HCT116 (cell line): ENCODE measurements around the gene UBASH3B. TPM values are rescaled to one million over a fixed set of nuclear protein-coding genes. Genes with fewer than 3 reads are reported as not detected.

Source experiments
- ATAC-seq: fragments of 200-7000 bp; cut with Tn5 transposase; 2 replicates; pipeline ENCODE4 v1.9.1; 2020; ENCODE audit warnings: mild to moderate bottlenecking, moderate library complexity
- BruUV-seq: library from RNA; stranded (reverse); fragments of 400-500 nt; replicated peaks from 2 replicates; lab custom pipeline; 2021; lab: Mats Ljungman, UMichigan
- CTCF ChIA-PET: fragments of 300-600 bp; sonication (Branson Sonifier 250); formaldehyde crosslinking; loops from one replicate; lab custom pipeline; 2021; ENCODE audit warnings: antibody characterized with exemption; lab: Charles Lee
- POLR2A ChIA-PET: fragments of 300-600, 350-600 bp; sonication (Branson Sonifier 250); formaldehyde crosslinking; loops from one replicate; lab custom pipeline; 2021; ENCODE audit warnings: antibody characterized with exemption; lab: Charles Lee
- RAD21 ChIA-PET, 2 experiments: fragments of 300-600 bp; sonication (Branson Sonifier 250); formaldehyde crosslinking; loops; one replicate each; lab custom pipeline; 2023; ENCODE audit warnings: low total read pairs in 2 of 2; ENCODE audit not compliant: uncharacterized antibody in 2 of 2, unreplicated experiment in 2 of 2, low non-redundant PET in 1 of 2; lab: Charles Lee
- DNase-seq: peaks from one replicate; pipeline ENCODE4 v3.0.0-alpha.2; 2010; ENCODE audit warnings: low read depth, low spot score
- H2AFZ ChIP-seq: fragments of 200-600 bp; shearing (Covaris generic), sonication (generic); 2 replicates; pipeline ENCODE4 v1.6.1; 2017; ENCODE audit warnings: low read depth, mixed run types, mixed read lengths, antibody characterized with exemption, low read length; ENCODE audit not compliant: poor library complexity, severe bottlenecking
- H3K27ac ChIP-seq: 2 replicates; pipeline ENCODE4 v1.5.1; 2012; ENCODE audit warnings: low read depth, low read length
- H3K27me3 ChIP-seq: fragments of 200-600 bp; sonication (generic); 2 replicates; pipeline ENCODE4 v1.6.1; 2016; ENCODE audit warnings: mixed run types, low read length, mixed read lengths; ENCODE audit not compliant: insufficient read depth
- H3K36me3 ChIP-seq, 2 experiments: fragments of 200-500 bp in 1 of 2; fragments of 200-600 bp in 1 of 2; sonication (Bioruptor generic) in 1 of 2; sonication (generic) in 1 of 2; 2 replicates each; pipeline versions ENCODE4 v1.5.1 to v1.6.1; 2014 to 2016; ENCODE audit warnings: low read length in 2 of 2, inconsistent platforms in 1 of 2, mixed read lengths in 1 of 2, mixed run types in 1 of 2; ENCODE audit not compliant: insufficient read depth in 2 of 2, control insufficient read depth in 1 of 2
- H3K4me1 ChIP-seq, 2 experiments: fragments of 200-600 bp in 1 of 2; sonication (generic) in 1 of 2; 2 replicates each; pipeline versions ENCODE4 v1.5.1 to v1.6.1; 2012 to 2017; ENCODE audit warnings: low read length in 2 of 2, inconsistent platforms in 1 of 2, mild to moderate bottlenecking in 1 of 2, mixed read lengths in 1 of 2, mixed run types in 1 of 2, moderate library complexity in 1 of 2; ENCODE audit not compliant: insufficient read depth in 2 of 2, control insufficient read depth in 1 of 2
- H3K4me2 ChIP-seq: fragments of 200-600 bp; sonication (generic); 2 replicates; pipeline ENCODE4 v1.6.1; 2017; ENCODE audit warnings: mixed run types, low read length, mixed read lengths
- H3K4me3 ChIP-seq, 2 experiments: fragments of 200-600 bp in 1 of 2; sonication (generic) in 1 of 2; replicated peaks in 1 of 2; 2 replicates each; pipeline ENCODE4 v1.5.1; 2011 to 2016; ENCODE audit warnings: low read length in 2 of 2, control low read depth in 1 of 2, low read depth in 1 of 2, mild to moderate bottlenecking in 1 of 2, mixed read lengths in 1 of 2, mixed run types in 1 of 2
- H3K79me2 ChIP-seq: fragments of 200-600 bp; sonication (generic); 2 replicates; pipeline ENCODE4 v1.6.1; 2017; ENCODE audit warnings: mild to moderate bottlenecking, mixed run types, low read length, moderate library complexity, mixed read lengths; ENCODE audit not compliant: insufficient read depth
- H3K9ac ChIP-seq: fragments of 200-600 bp; sonication (generic); 2 replicates; pipeline ENCODE4 v1.6.1; 2016; ENCODE audit warnings: low read length, mixed read lengths
- H3K9me2 ChIP-seq: fragments of 200-600 bp; sonication (generic), shearing (Covaris generic); 2 replicates; pipeline ENCODE4 v1.6.1; 2017; ENCODE audit warnings: mixed run types, mild to moderate bottlenecking, moderate library complexity; ENCODE audit not compliant: insufficient read depth
- H3K9me3 ChIP-seq, 2 experiments: fragments of 200-500 bp in 1 of 2; fragments of 200-600 bp in 1 of 2; sonication (Bioruptor generic) in 1 of 2; sonication (generic) in 1 of 2; 2 replicates each; pipeline ENCODE4 v1.6.1; 2014 to 2017; ENCODE audit warnings: low read length in 2 of 2, mixed read lengths in 2 of 2, inconsistent platforms in 1 of 2, low read depth in 1 of 2, mild to moderate bottlenecking in 1 of 2, mixed run types in 1 of 2, moderate library complexity in 1 of 2; ENCODE audit not compliant: control insufficient read depth in 1 of 2, insufficient read depth in 1 of 2
- H4K20me1 ChIP-seq: fragments of 200-600 bp; sonication (generic), shearing (Covaris generic); 2 replicates; pipeline ENCODE4 v1.6.1; 2017; ENCODE audit warnings: mixed run types, mild to moderate bottlenecking, moderate library complexity; ENCODE audit not compliant: insufficient read depth
- CBX3 ChIP-seq: IDR thresholded peaks from 2 replicates; pipeline ENCODE4 v1.6.1; 2012; ENCODE audit warnings: low read depth
- ELF1 ChIP-seq: IDR thresholded peaks from 2 replicates; pipeline ENCODE4 v1.6.1; 2012; ENCODE audit warnings: low read depth, borderline replicate concordance
- EZH2 ChIP-seq: fragments of 200-600 bp; sonication (generic); IDR thresholded peaks from 2 replicates; pipeline ENCODE4 v1.6.1; 2017; ENCODE audit warnings: antibody characterized with exemption, mixed run types
- EZH2phosphoT487 ChIP-seq: fragments of 200-600 bp; IDR thresholded peaks from 2 replicates; pipeline ENCODE4 v1.6.1; 2018; ENCODE audit warnings: antibody characterized with exemption, borderline replicate concordance
- JUND ChIP-seq: IDR thresholded peaks from 2 replicates; pipeline ENCODE4 v1.6.1; 2012
- POLR2A ChIP-seq: IDR thresholded peaks from 2 replicates; pipeline ENCODE4 v1.7.0; 2011; ENCODE audit warnings: borderline replicate concordance; ENCODE audit not compliant: insufficient read depth, insufficient read length; ENCODE audit errors: extremely low read depth
- RAD21 ChIP-seq: IDR thresholded peaks from 2 replicates; pipeline ENCODE4 v1.6.1; 2012; ENCODE audit warnings: low read depth, mild to moderate bottlenecking
- SP1 ChIP-seq: IDR thresholded peaks from 2 replicates; pipeline ENCODE4 v1.6.1; 2012; ENCODE audit warnings: low read depth
- SRF ChIP-seq: IDR thresholded peaks from 2 replicates; pipeline ENCODE4 v1.6.1; 2012; ENCODE audit warnings: low read depth
- YY1 ChIP-seq: IDR thresholded peaks from 2 replicates; pipeline ENCODE4 v1.6.1; 2011; ENCODE audit warnings: low read length, low read depth, moderate library complexity, mild to moderate bottlenecking; ENCODE audit not compliant: insufficient replicate concordance; ENCODE audit errors: extremely low read depth
- intact Hi-C: fragments of 100-400 bp; cut with micrococcal nuclease; formaldehyde crosslinking; loops from 2 replicates; pipeline ENCODE4 v1.10.0; 2022
- total RNA-seq: library from RNA; stranded (reverse); gene quantifications from one replicate; pipeline ENCODE4 v1.2.1, GENCODE V29; 2021; ENCODE audit not compliant: unreplicated experiment
- TF ChIP-seq, protein P1 (sequence below): IDR thresholded peaks from 2 replicates; pipeline ENCODE4 v1.6.1; 2011; ENCODE audit warnings: mild to moderate bottlenecking, low read length, moderate library complexity; ENCODE audit not compliant: insufficient replicate concordance; ENCODE audit errors: extremely low read depth
- TF ChIP-seq, protein P2 (sequence below): IDR thresholded peaks from 2 replicates; pipeline ENCODE4 v1.6.1; 2012; ENCODE audit warnings: low read depth
- TF ChIP-seq, protein P3 (sequence below), 3 experiments: fragments of 200-600 bp in 1 of 3; sonication (generic) in 1 of 3; IDR thresholded peaks in 2 of 3; conservative IDR thresholded peaks in 1 of 3; 2 replicates each; pipeline ENCODE4 v1.5.1; 2012 to 2017; ENCODE audit warnings: low read depth in 2 of 3, low read length in 2 of 3, antibody characterized with exemption in 1 of 3, borderline replicate concordance in 1 of 3, control low read depth in 1 of 3, mild to moderate bottlenecking in 1 of 3, mixed read lengths in 1 of 3, mixed run types in 1 of 3, moderate library complexity in 1 of 3; ENCODE audit not compliant: insufficient read depth in 1 of 3

Gene UBASH3B
- total RNA-seq, 1 experiment from 2014 or later: 40.3 TPM

DNA sequence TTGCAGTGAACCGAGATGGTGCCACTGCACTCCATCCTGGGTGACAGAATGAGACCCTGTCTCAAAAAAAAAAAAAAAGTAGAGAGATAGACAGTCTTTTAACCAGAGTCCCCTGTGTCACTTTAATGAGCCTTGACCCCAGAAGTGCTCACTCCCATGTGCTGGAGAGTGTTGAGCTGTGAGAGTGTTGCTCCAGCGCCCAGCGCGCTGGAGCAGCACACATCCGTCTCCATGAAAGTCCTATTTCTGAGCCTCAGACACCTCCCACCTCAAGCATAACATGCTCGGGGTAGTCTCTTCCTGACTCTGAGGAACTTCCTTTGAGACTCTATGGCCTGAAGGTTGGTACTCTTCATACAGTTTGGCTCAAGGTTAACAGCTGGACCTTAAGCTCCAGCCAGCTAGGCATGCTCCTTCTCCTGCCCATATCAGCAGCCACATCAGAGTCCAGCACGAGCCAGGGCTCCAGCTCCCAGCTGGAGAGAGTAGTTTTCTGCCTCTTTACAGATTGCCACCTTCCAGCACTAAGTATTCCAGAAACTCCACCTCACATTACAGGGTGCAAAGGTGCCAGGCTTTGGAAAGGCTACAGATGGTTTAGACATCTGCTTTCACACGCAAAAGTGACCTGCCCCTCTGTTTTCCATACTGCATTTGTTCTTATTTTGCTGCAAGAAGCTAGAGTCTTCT, 29.4 kb upstream of the UBASH3B start:
- no peaks in the 10 kb centered on the region for H3K79me2 ChIP-seq
- ATAC-seq: no peak
- BruUV-seq: no TSS peak

More for the DNA sequence above, 29.4 kb upstream of the UBASH3B start:
- H3K9me2 ChIP-seq: no peaks in the 10 kb centered on the region
- no peak for DNase-seq
- H3K9me3 ChIP-seq: no peaks in the 10 kb centered on the region
- H3K4me3 ChIP-seq: no peak overlapping the region
- peaks cover 0 to 8% of the 10 kb centered on the region in 2 experiments; a peak in 2 of 4 replicates for H3K4me1 ChIP-seq
- ChIA-PET RAD21 (no interaction called here), POLR2A (interaction anchor here (0.6 to 0.7 kb wide), 2 partner anchors 428 to 797 kb away, joined by 3 to 4 read pairs; no protein-coding TSS in a partner anchor), CTCF (interaction anchor here (1.3 kb wide), 1 partner anchor 46 kb away, joined by 3 read pairs; no protein-coding TSS in a partner anchor)
- intact Hi-C loops: no loop called here
- no peak overlapping the region for H3K4me2 ChIP-seq
- H2AFZ ChIP-seq: no peak overlapping the region
- no peak overlapping the region for H3K9ac ChIP-seq
- no peaks in the 10 kb centered on the region for H3K36me3 ChIP-seq
- H4K20me1 ChIP-seq: no peaks in the 10 kb centered on the region
- H3K27ac ChIP-seq: no peak overlapping the region
- TF ChIP-seq YY1: no peak
- no peak for TF ChIP-seq EZH2
- TF ChIP-seq RAD21: no peak
- TF ChIP-seq CBX3: no peak
- no peak for TF ChIP-seq POLR2A
- TF ChIP-seq, protein P1, sequence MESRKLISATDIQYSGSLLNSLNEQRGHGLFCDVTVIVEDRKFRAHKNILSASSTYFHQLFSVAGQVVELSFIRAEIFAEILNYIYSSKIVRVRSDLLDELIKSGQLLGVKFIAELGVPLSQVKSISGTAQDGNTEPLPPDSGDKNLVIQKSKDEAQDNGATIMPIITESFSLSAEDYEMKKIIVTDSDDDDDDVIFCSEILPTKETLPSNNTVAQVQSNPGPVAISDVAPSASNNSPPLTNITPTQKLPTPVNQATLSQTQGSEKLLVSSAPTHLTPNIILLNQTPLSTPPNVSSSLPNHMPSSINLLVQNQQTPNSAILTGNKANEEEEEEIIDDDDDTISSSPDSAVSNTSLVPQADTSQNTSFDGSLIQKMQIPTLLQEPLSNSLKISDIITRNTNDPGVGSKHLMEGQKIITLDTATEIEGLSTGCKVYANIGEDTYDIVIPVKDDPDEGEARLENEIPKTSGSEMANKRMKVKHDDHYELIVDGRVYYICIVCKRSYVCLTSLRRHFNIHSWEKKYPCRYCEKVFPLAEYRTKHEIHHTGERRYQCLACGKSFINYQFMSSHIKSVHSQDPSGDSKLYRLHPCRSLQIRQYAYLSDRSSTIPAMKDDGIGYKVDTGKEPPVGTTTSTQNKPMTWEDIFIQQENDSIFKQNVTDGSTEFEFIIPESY: no peak
- no peak for TF ChIP-seq SP1
- TF ChIP-seq, protein P2, sequence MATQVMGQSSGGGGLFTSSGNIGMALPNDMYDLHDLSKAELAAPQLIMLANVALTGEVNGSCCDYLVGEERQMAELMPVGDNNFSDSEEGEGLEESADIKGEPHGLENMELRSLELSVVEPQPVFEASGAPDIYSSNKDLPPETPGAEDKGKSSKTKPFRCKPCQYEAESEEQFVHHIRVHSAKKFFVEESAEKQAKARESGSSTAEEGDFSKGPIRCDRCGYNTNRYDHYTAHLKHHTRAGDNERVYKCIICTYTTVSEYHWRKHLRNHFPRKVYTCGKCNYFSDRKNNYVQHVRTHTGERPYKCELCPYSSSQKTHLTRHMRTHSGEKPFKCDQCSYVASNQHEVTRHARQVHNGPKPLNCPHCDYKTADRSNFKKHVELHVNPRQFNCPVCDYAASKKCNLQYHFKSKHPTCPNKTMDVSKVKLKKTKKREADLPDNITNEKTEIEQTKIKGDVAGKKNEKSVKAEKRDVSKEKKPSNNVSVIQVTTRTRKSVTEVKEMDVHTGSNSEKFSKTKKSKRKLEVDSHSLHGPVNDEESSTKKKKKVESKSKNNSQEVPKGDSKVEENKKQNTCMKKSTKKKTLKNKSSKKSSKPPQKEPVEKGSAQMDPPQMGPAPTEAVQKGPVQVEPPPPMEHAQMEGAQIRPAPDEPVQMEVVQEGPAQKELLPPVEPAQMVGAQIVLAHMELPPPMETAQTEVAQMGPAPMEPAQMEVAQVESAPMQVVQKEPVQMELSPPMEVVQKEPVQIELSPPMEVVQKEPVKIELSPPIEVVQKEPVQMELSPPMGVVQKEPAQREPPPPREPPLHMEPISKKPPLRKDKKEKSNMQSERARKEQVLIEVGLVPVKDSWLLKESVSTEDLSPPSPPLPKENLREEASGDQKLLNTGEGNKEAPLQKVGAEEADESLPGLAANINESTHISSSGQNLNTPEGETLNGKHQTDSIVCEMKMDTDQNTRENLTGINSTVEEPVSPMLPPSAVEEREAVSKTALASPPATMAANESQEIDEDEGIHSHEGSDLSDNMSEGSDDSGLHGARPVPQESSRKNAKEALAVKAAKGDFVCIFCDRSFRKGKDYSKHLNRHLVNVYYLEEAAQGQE: no peak
- TF ChIP-seq ELF1: no peak
- TF ChIP-seq, protein P3, sequence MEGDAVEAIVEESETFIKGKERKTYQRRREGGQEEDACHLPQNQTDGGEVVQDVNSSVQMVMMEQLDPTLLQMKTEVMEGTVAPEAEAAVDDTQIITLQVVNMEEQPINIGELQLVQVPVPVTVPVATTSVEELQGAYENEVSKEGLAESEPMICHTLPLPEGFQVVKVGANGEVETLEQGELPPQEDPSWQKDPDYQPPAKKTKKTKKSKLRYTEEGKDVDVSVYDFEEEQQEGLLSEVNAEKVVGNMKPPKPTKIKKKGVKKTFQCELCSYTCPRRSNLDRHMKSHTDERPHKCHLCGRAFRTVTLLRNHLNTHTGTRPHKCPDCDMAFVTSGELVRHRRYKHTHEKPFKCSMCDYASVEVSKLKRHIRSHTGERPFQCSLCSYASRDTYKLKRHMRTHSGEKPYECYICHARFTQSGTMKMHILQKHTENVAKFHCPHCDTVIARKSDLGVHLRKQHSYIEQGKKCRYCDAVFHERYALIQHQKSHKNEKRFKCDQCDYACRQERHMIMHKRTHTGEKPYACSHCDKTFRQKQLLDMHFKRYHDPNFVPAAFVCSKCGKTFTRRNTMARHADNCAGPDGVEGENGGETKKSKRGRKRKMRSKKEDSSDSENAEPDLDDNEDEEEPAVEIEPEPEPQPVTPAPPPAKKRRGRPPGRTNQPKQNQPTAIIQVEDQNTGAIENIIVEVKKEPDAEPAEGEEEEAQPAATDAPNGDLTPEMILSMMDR (IDR thresholded peaks at IDR 0.05 in 2 of 3, conservative IDR thresholded peaks at IDR 0.05 in 1 of 3; ENCODE audit: borderline replicate concordance in 1 of 3, insufficient read depth in 1 of 3, low read depth in 2 of 3, low read length in 2 of 3): no peak
- TF ChIP-seq EZH2phosphoT487: no peak
- no peak for TF ChIP-seq JUND
- TF ChIP-seq SRF: no peak
- H3K27me3 ChIP-seq: no peaks in the 10 kb centered on the region
